Astrocyte (in vitro differentiated cells and primary cell): ENCODE results near the gene PLEKHA6. TPM values are rescaled to one million over a fixed set of nuclear protein-coding genes. Genes with fewer than 3 reads are reported as not detected.
A peak's percentile ranks its signal among the peaks of the same experiment; 100 is the strongest.

Experiments
- DNase-seq: peaks from one replicate; pipeline ENCODE4 v3.0.0-alpha.2; 2010; ENCODE audit warnings: low read depth
- FAIRE-seq: peaks from 2 replicates; lab custom pipeline; 2011; peaks lifted over from hg19 to GRCh38; lab: Jason Lieb, UNC
- H2AFZ ChIP-seq: 2 replicates; pipeline ENCODE4 v1.6.0; 2012; ENCODE audit warnings: low read depth, low read length, inconsistent platforms
- H3K27ac ChIP-seq: 2 replicates; pipeline ENCODE4 v1.5.1; 2011; ENCODE audit warnings: low read depth, low read length, inconsistent platforms
- H3K27me3 ChIP-seq: 2 replicates; pipeline ENCODE4 v1.6.0; 2011; ENCODE audit warnings: low read length, inconsistent platforms; ENCODE audit not compliant: insufficient read depth
- H3K36me3 ChIP-seq: 2 replicates; pipeline ENCODE4 v1.5.1; 2011; ENCODE audit warnings: low read length, inconsistent platforms; ENCODE audit not compliant: insufficient read depth
- H3K4me1 ChIP-seq: 2 replicates; pipeline ENCODE4 v1.5.1; 2011; ENCODE audit warnings: low read length, inconsistent platforms; ENCODE audit not compliant: insufficient read depth
- H3K4me2 ChIP-seq: 2 replicates; pipeline ENCODE4 v1.6.0; 2012; ENCODE audit warnings: low read length, inconsistent platforms
- H3K4me3 ChIP-seq: 2 replicates; pipeline ENCODE4 v1.5.1; 2011; ENCODE audit warnings: low read depth, mild to moderate bottlenecking, low read length, inconsistent platforms; ENCODE audit not compliant: insufficient read depth
- H3K79me2 ChIP-seq: 2 replicates; pipeline ENCODE4 v1.6.0; 2012; ENCODE audit warnings: mild to moderate bottlenecking, low read length, inconsistent platforms; ENCODE audit not compliant: insufficient read depth
- H3K9ac ChIP-seq: 2 replicates; pipeline ENCODE4 v1.6.0; 2012; ENCODE audit warnings: mild to moderate bottlenecking, low read length, inconsistent platforms
- H3K9me3 ChIP-seq: 2 replicates; pipeline ENCODE4 v1.5.1; 2012; ENCODE audit warnings: low read depth, mild to moderate bottlenecking, low read length, inconsistent platforms; ENCODE audit not compliant: insufficient read depth
- H4K20me1 ChIP-seq: 2 replicates; pipeline ENCODE4 v1.6.0; 2012; ENCODE audit warnings: low read length, inconsistent platforms; ENCODE audit not compliant: insufficient read depth
- H3K27ac Mint-ChIP-seq: one replicate; pipeline ENCODE4 v1.8.0; 2021; ENCODE audit warnings: mild to moderate bottlenecking, mixed read lengths; ENCODE audit not compliant: unreplicated experiment
- H3K27me3 Mint-ChIP-seq: one replicate; pipeline ENCODE4 v1.8.0; 2021; ENCODE audit warnings: low read depth, mixed read lengths; ENCODE audit not compliant: unreplicated experiment
- H3K36me3 Mint-ChIP-seq: one replicate; pipeline ENCODE4 v1.8.0; 2021; ENCODE audit warnings: low read depth, mixed read lengths; ENCODE audit not compliant: unreplicated experiment
- H3K4me1 Mint-ChIP-seq: one replicate; pipeline ENCODE4 v1.8.0; 2021; ENCODE audit warnings: low read depth, mixed read lengths; ENCODE audit not compliant: unreplicated experiment
- H3K4me3 Mint-ChIP-seq: one replicate; pipeline ENCODE4 v1.8.0; 2021; ENCODE audit warnings: mild to moderate bottlenecking, moderate library complexity, mixed read lengths; ENCODE audit not compliant: unreplicated experiment
- H3K9me3 Mint-ChIP-seq: one replicate; pipeline ENCODE4 v1.8.0; 2021; ENCODE audit warnings: mild to moderate bottlenecking, mixed read lengths; ENCODE audit not compliant: unreplicated experiment
- CTCF ChIP-seq: IDR thresholded peaks from 2 replicates; pipeline ENCODE4 v1.5.1; 2011; ENCODE audit warnings: low read depth, mild to moderate bottlenecking, inconsistent platforms, low read length, moderate library complexity; ENCODE audit not compliant: insufficient read depth
- EZH2 ChIP-seq: IDR thresholded peaks from 2 replicates; pipeline ENCODE4 v1.6.1; 2012; ENCODE audit warnings: mild to moderate bottlenecking, low read length, inconsistent platforms; ENCODE audit not compliant: insufficient read depth
- total RNA-seq: library from RNA; stranded (reverse); gene quantifications from 2 replicates; pipeline ENCODE4 v1.2.1, GENCODE V29; 2021

PLEKHA6 gene
- total RNA-seq, 1 donor from 2014 or later = 1.5 TPM

GRCh38 chr1:204350857-204351573 is 8.7 kb downstream of the PLEKHA6 start:
- H3K79me2 ChIP-seq = no peaks in the 10 kb centered on the region
- FAIRE-seq (no peak), DNase-seq (peak; percentile 64)
- H3K27ac ChIP-seq = no peak overlapping the region
- peak overlapping the region; percentile 40 for H3K4me3 ChIP-seq
- peaks cover 3% of the 10 kb centered on the region for H3K27me3 ChIP-seq
- Mint-ChIP-seq H3K4me3 (no peak overlapping the region), H3K9me3 (peaks cover 3% of the 10 kb centered on the region), H3K27ac (peak overlapping the region; percentile 14), H3K4me1 (peaks cover 9% of the 10 kb centered on the region), H3K36me3 (no peaks in the 10 kb centered on the region), H3K27me3 (peaks cover 15% of the 10 kb centered on the region)
- peak overlapping the region; percentile 66 for H2AFZ ChIP-seq
- peak overlapping the region; percentile 26 for H3K9ac ChIP-seq
- no peaks in the 10 kb centered on the region for H4K20me1 ChIP-seq
- TF ChIP-seq CTCF = no peak
- no peak for TF ChIP-seq EZH2
- no peaks in the 10 kb centered on the region for H3K36me3 ChIP-seq
- H3K9me3 ChIP-seq = no peaks in the 10 kb centered on the region
- peak overlapping the region; percentile 80 for H3K4me2 ChIP-seq
- peaks cover 11% of the 10 kb centered on the region for H3K4me1 ChIP-seq

- H3K9me3 Mint-ChIP-seq = peaks cover 3% of the 10 kb centered on the region
- no peak for DNase-seq
- Histone ChIP-seq H3K4me1 (peaks cover 15% of the 10 kb centered on the region), H3K4me2 (peak overlapping the region; percentile 80), H4K20me1 (no peaks in the 10 kb centered on the region), H3K9ac (no peak overlapping the region), H3K36me3 (no peaks in the 10 kb centered on the region), H2AFZ (peak overlapping the region; percentile 66), H3K9me3 (no peaks in the 10 kb centered on the region), H3K79me2 (no peaks in the 10 kb centered on the region), H3K27ac (no peak overlapping the region), H3K4me3 (no peak overlapping the region), H3K27me3 (peaks cover 3% of the 10 kb centered on the region)
- no peak overlapping the region for H3K27ac Mint-ChIP-seq
- H3K4me3 Mint-ChIP-seq = no peak overlapping the region
- peaks cover 21% of the 10 kb centered on the region for H3K27me3 Mint-ChIP-seq
- no peak for FAIRE-seq
- H3K36me3 Mint-ChIP-seq = no peaks in the 10 kb centered on the region
- peaks cover 15% of the 10 kb centered on the region for H3K4me1 Mint-ChIP-seq
- TF ChIP-seq CTCF (no peak), EZH2 (no peak)
Measured at GRCh38 chr1:204350312-204350711, 9.4 kb downstream of the PLEKHA6 start.

GRCh38 chr1:204349602-204350001 is 10.1 kb downstream of the PLEKHA6 start:
- no peaks in the 10 kb centered on the region for H3K36me3 Mint-ChIP-seq

More at GRCh38 chr1:204349602-204350001, 10.1 kb downstream of the PLEKHA6 start:
- Mint-ChIP-seq H3K4me1 (peaks cover 21% of the 10 kb centered on the region), H3K27me3 (peaks cover 21% of the 10 kb centered on the region), H3K27ac (no peak overlapping the region), H3K4me3 (no peak overlapping the region), H3K9me3 (peaks cover 3% of the 10 kb centered on the region)
- no peak for FAIRE-seq
- Histone ChIP-seq H3K4me3 (no peak overlapping the region), H3K9ac (no peak overlapping the region), H3K9me3 (no peaks in the 10 kb centered on the region), H3K79me2 (no peaks in the 10 kb centered on the region), H3K4me2 (no peak overlapping the region), H3K27me3 (peaks cover 3% of the 10 kb centered on the region), H3K4me1 (peaks cover 15% of the 10 kb centered on the region), H3K27ac (no peak overlapping the region), H2AFZ (no peak overlapping the region), H4K20me1 (no peaks in the 10 kb centered on the region), H3K36me3 (no peaks in the 10 kb centered on the region)
- DNase-seq = no peak
- TF ChIP-seq EZH2 (no peak), CTCF (no peak)
